Breast epithelium (tissue), 3 donors: Measurements from ENCODE around the gene TEX13A.

Experiments
- CTCF ChIP-seq, 3 donors: fragments of 450-650 bp; IDR thresholded peaks; one replicate each; pipeline ENCODE4 v1.5.1; 2016 to 2017; ENCODE audit warnings: antibody characterized with exemption in 3 of 3, mild to moderate bottlenecking in 3 of 3, moderate library complexity in 3 of 3
- POLR2A ChIP-seq: fragments of 450-650 bp; IDR thresholded peaks from one replicate; pipeline ENCODE4 v1.6.1; 2016; ENCODE audit warnings: antibody characterized with exemption, mild to moderate bottlenecking, moderate library complexity
- POLR2AphosphoS5 ChIP-seq, 3 donors: sonication (generic); formaldehyde crosslinking; IDR thresholded peaks; one replicate each; pipeline ENCODE4 v1.6.1; 2017; ENCODE audit warnings: antibody characterized with exemption in 3 of 3

DNA sequence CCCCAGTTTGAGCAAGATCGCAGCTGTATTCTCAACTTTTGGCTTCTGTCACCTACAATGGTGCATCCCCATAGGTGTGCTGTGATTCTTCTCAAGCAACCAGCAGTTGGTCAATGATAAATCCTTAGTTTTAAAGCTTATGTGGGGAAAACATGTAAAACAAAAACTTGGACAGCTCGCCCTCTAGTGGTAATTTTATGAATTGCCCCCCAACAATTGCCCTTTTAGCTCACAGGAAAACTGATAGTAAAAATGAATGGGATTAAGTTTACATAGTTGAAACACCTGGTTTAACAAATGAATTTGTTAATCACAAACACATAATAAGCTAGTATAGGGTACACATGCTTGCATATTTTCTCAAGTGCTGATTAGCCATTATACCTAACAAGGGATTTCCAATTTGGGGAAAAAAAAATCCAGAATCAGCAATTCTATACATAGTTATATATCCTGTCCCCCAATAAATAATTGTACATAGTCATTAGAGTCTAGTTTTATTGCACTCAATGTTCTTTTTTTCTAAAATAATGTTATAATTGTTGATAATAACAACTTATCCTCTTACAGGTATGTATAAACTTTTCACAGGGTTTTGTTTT lies 30.1 kb downstream of the TEX13A start:
- peak; percentile 43 to 63 (median 58) for TF ChIP-seq CTCF (IDR thresholded peaks at IDR 0.05)
- TF ChIP-seq POLR2A: no peak
- TF ChIP-seq POLR2AphosphoS5 (IDR thresholded peaks at IDR 0.05): no peak
